Left lung (tissue), 10 donors: Measurements from ENCODE around the gene AQP12A. TPM values are rescaled to one million over a fixed set of nuclear protein-coding genes. Genes with fewer than 3 reads are reported as not detected.

Experiments
- ATAC-seq: fragments of 200-7000 bp; cut with Tn5 transposase; one replicate; pipeline ENCODE4 v1.9.1; 2020; ENCODE audit warnings: moderate library complexity
- DNase-seq, 4 donors: peaks; one replicate each; pipeline ENCODE4 v3.0.0-alpha.2; 2013 to 2020
- H3K27ac ChIP-seq, 2 donors: fragments of 200-600 bp; sonication (generic) in 1 of 2; one replicate each; pipeline versions ENCODE4 v1.5.0 to v1.8.0; 2020 to 2021
- H3K27me3 ChIP-seq, 2 donors: fragments of 200-600 bp; sonication (generic) in 1 of 2; one replicate each; pipeline versions ENCODE4 v1.5.0 to v1.8.0; 2020 to 2021
- H3K36me3 ChIP-seq, 2 donors: fragments of 200-600 bp; sonication (generic) in 1 of 2; one replicate each; pipeline versions ENCODE4 v1.5.0 to v1.8.0; 2020 to 2021
- H3K4me1 ChIP-seq, 2 donors: fragments of 200-600 bp; one replicate each; pipeline ENCODE4 v1.8.0; 2021
- H3K4me3 ChIP-seq, 2 donors: fragments of 200-600 bp; sonication (generic) in 1 of 2; one replicate each; pipeline versions ENCODE4 v1.5.0 to v1.8.0; 2020 to 2021; ENCODE audit warnings: mild to moderate bottlenecking in 1 of 2
- H3K9me3 ChIP-seq, 2 donors: fragments of 200-600 bp; sonication (generic) in 1 of 2; one replicate each; pipeline versions ENCODE4 v1.5.0 to v1.8.0; 2020 to 2021
- intact Hi-C, 2 donors: fragments of 100-400 bp; cut with DNase I; formaldehyde crosslinking; loops; one replicate each; pipeline versions ENCODE4 v1.11.2 to v1.14.2; 2022
- polyA plus RNA-seq, 6 donors: library from polyadenylated mRNA; unstranded; fragments of 120-200 nt; gene quantifications; one replicate each; pipeline ENCODE4 v1.2.1, GENCODE V29; 2013; ENCODE audit not compliant: insufficient read length in 6 of 6
- total RNA-seq, 2 donors: library from RNA; stranded (reverse); fragmentation: NEBNext Ultra II Directional; extraction: Animal tissue kit (Norgen Biotek cat#: 25700); gene quantifications; one replicate each; pipeline ENCODE4 v1.2.1, GENCODE V29; 2021
- TF ChIP-seq, protein P1 (sequence below), 2 donors: fragments of 200-600 bp; sonication (generic) in 1 of 2; IDR thresholded peaks; one replicate each; pipeline versions ENCODE4 v1.5.0 to v1.8.0; 2021; ENCODE audit warnings: antibody characterized with exemption in 2 of 2
- donor health status: DM: no; HTN: yes; CAD: no.
- donor health status: DM: no; HTN: no; CAD: no.

Gene AQP12A
- total and polyA plus RNA-seq, 8 donors: not detected

DNA sequence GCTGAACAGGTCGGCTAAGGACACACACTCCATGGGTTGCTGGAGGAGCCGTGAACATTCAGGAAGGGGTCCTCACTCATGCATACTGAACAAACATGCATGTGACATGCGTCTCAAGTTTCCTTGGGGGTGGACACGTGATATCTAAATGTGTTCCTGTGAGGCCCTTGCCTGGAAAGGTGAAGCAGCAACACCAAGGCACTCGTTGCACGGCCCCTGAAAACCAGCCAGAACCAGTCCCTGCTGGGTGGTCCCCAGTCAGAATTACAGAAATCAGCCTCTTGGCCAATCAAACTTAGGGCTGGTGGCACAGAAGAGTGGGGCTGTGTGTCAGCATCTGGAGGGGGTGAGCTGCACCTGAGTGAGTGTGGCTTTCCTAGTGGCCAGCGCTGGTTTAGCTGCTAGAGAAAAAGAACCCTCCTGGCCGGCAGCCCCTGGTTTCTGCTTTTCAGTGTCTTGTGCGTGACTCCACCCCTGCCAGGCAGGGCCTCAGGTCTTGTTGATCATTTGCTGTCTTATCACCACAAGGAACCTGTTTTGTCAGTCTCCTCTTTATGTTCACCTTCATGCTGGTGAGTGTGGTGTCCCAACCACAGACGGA is 5.8 kb upstream of the AQP12A start:
- Histone ChIP-seq H3K27ac (no peak overlapping the region), H3K4me3 (no peak overlapping the region), H3K9me3 (no peaks in the 10 kb centered on the region), H3K27me3 (peaks cover 0 to 13% of the 10 kb centered on the region in 2 donors), H3K36me3 (no peaks in the 10 kb centered on the region), H3K4me1 (no peaks in the 10 kb centered on the region)
- intact Hi-C loops: no loop called here
- ATAC-seq (no peak), DNase-seq (peak in 3 of 4 donors; percentile 22 to 64 (median 35))
- TF ChIP-seq, protein P1, sequence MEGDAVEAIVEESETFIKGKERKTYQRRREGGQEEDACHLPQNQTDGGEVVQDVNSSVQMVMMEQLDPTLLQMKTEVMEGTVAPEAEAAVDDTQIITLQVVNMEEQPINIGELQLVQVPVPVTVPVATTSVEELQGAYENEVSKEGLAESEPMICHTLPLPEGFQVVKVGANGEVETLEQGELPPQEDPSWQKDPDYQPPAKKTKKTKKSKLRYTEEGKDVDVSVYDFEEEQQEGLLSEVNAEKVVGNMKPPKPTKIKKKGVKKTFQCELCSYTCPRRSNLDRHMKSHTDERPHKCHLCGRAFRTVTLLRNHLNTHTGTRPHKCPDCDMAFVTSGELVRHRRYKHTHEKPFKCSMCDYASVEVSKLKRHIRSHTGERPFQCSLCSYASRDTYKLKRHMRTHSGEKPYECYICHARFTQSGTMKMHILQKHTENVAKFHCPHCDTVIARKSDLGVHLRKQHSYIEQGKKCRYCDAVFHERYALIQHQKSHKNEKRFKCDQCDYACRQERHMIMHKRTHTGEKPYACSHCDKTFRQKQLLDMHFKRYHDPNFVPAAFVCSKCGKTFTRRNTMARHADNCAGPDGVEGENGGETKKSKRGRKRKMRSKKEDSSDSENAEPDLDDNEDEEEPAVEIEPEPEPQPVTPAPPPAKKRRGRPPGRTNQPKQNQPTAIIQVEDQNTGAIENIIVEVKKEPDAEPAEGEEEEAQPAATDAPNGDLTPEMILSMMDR (IDR thresholded peaks at IDR 0.05): no peak

DNA sequence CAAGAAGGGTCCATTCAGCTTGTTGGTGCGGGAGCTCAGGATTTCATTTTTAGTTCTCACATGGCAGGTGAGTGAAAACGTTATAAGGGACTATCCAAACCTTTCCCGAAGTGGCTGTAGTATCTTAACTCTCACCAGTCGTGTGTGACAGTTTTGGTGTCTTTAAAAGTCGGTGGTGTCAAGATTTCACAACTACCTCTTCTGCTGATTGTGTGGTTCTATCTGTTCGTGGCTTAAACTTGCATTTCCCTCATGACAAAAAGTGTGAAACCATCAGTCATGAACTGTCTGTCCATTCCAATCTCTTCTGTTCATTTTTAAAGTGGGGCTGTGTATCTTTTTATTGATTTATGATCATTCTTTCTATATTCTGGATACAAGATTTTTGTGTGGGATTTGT is 5.2 kb upstream of the AQP12A start:
- DNase-seq (no peak), ATAC-seq (no peak)
- no peaks in the 10 kb centered on the region for H3K9me3 ChIP-seq
- H3K4me1 ChIP-seq: no peaks in the 10 kb centered on the region
- no peak overlapping the region for H3K4me3 ChIP-seq
- H3K36me3 ChIP-seq: no peaks in the 10 kb centered on the region
- H3K27me3 ChIP-seq: peaks cover 0 to 13% of the 10 kb centered on the region in 2 donors
- intact Hi-C loops: no loop called here
- no peak overlapping the region for H3K27ac ChIP-seq
- TF ChIP-seq, protein P1 (IDR thresholded peaks at IDR 0.05): no peak

DNA sequence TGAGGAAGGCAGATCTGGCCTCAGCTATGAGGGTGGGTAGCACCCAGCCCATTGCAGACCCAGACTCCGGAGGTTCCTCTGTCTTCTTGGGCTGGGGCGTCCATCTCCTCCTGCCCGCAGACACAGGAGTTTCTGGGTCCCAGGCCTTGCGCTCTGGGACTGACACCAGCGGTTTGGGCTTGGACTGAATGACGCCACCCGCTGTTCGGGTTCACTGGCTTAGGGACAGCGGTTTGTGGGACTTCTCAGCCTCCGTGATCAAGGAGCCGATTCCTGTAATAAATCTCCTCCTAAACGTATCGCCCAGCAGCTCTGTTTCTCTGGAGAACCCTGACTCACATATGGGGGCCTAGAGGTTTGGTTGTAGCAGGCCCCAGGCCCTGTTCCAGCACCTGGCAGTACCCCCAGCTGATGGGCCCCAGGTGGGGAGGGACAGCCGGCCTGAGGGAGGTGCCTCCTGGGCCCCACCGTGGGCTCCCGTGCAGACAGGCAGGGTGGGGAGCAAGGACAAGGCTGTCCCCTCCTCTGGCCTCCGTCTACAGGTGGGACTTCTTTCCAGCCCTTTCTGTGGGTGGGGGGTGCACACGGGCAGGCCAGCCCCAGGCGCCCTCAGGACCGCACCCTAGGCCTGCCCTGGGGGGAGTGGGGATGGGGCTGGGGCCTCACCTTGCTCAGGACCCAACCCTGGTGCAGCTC is 4.5 kb upstream of the AQP12A start:
- no peaks in the 10 kb centered on the region for H3K9me3 ChIP-seq
- no peak overlapping the region for H3K4me3 ChIP-seq
- no peaks in the 10 kb centered on the region for H3K4me1 ChIP-seq
- peak in 1 of 4 donors; percentile 51 for DNase-seq
- H3K36me3 ChIP-seq: no peaks in the 10 kb centered on the region
- no peak for ATAC-seq
- TF ChIP-seq, protein P1 (IDR thresholded peaks at IDR 0.05): no peak
- H3K27me3 ChIP-seq: peaks cover 0 to 13% of the 10 kb centered on the region in 2 donors
- intact Hi-C loops: no loop called here
- H3K27ac ChIP-seq: no peak overlapping the region

DNA sequence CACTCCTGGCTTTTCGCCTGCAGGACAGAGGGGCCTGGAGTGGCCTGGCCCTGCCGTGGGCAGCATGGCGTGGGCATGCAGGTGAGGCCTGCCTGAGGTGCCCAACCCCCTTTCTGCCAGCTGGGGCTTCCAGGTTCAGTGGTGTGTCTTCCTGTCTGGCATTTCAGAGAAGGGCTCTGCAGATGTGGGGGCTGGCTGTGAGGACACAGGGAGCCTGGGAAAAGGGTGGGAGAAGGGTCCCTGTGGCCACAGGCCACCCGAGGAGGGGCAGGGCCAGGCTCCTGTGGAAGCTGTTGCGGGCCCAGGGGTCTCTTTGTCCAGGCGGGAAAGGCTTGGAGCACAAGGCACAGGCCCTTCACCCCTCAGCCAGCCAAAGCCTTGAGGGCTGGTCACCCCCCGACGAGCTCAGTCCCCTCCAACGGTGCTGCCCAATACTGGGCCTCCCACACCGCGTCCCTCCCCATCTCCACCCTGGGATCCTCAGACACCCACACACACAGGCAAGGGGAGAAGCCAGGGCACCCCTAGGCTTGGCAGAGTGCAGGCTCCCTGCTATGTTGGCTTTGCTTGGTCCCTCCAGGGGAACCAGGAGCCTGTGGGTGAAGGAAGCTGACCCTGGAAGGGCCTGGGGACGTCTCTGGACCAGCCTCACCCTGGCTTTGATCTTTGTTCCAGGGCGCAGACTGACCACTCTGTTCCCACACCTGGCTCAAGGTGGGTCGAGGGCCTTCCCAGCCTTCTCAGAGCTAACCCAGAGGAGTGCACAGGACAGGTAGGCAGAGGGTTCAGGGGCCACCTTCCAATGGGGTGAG is 3.7 kb upstream of the AQP12A start:
- H3K4me1 ChIP-seq: no peaks in the 10 kb centered on the region
- H3K9me3 ChIP-seq: no peaks in the 10 kb centered on the region
- intact Hi-C loops: no loop called here
- no peak for ATAC-seq
- H3K4me3 ChIP-seq: no peak overlapping the region
- DNase-seq: no peak
- peaks cover 0 to 13% of the 10 kb centered on the region in 2 donors for H3K27me3 ChIP-seq
- TF ChIP-seq, protein P1 (IDR thresholded peaks at IDR 0.05): no peak
- H3K27ac ChIP-seq: no peak overlapping the region
- H3K36me3 ChIP-seq: no peaks in the 10 kb centered on the region

DNA sequence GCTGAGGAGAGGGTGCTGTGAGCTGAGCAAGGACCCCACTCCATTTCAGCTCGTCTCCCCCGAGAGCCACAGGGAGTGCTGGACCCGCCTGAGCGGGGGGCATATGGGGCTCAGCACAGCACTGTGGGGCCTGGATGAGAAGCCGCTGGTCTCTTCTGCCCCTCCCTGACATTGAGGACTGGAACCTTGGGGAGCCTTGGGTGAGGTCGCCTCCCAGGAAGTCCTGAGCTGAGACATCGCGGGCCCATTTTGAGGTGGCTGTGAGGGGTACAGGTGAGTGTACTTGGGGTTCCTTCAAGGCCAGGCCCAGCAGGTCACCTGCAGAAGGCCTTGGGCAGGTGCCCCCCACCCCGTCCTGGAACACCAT is 3.1 kb upstream of the AQP12A start:
- Histone ChIP-seq H3K9me3 (no peaks in the 10 kb centered on the region), H3K27me3 (peaks cover 0 to 13% of the 10 kb centered on the region in 2 donors), H3K4me1 (no peaks in the 10 kb centered on the region), H3K36me3 (no peaks in the 10 kb centered on the region), H3K27ac (no peak overlapping the region), H3K4me3 (no peak overlapping the region)
- DNase-seq (no peak), ATAC-seq (no peak)
- intact Hi-C loops: no loop called here
- TF ChIP-seq, protein P1 (IDR thresholded peaks at IDR 0.05): no peak
